Measurements from ENCODE around the gene CYB5RL. TPM values are rescaled to one million over a fixed set of nuclear protein-coding genes. Genes with fewer than 3 reads are reported as not detected.

The CYB5RL gene
- total and polyA plus RNA-seq, 2 donors (not counting 3 experiments of a cell fraction or from before 2014, with no cell fraction given), result 5.8 to 8.6 TPM

GRCh38 chr1:54168206-54168965 lies 31.4 kb downstream of the CYB5RL start:
- FAIRE-seq, result no peak
- no peaks in the 10 kb centered on the region for H3K27me3 ChIP-seq (ENCODE audit: control insufficient read depth in 2 of 2, insufficient read depth in 2 of 2, low read length in 2 of 2)
- CTCF ChIA-PET, result interaction anchor here (1.7 to 2.2 kb wide), 2 partner anchors 12 to 47 kb away, joined by 5 to 7 read pairs; no protein-coding TSS in a partner anchor
- DNase-seq (ENCODE audit: low read depth, low spot score), result no peak
- intact Hi-C loops (cut with micrococcal nuclease), result no loop called here
- H3K27ac ChIP-seq (ENCODE audit: insufficient read depth, low read depth, low read length), result no peak overlapping the region
- H3K36me3 ChIP-seq (ENCODE audit: control insufficient read depth in 2 of 2, extremely low read depth in 1 of 2, insufficient read depth in 2 of 2, low read length in 2 of 2), result no peaks in the 10 kb centered on the region
- POLR2A ChIA-PET, result no interaction called here
- no peak overlapping the region for H2AFZ ChIP-seq (ENCODE audit: low read depth, low read length)
- H3K4me3 ChIP-seq (replicated peaks in 1 of 3; ENCODE audit: insufficient read depth in 1 of 3, low read depth in 1 of 3, low read length in 3 of 3), result no peak overlapping the region
- peaks cover 11% of the 10 kb centered on the region for H3K4me1 ChIP-seq (ENCODE audit: control insufficient read depth, extremely low read depth, insufficient read depth, low read length)
- H3K79me2 ChIP-seq (ENCODE audit: control insufficient read depth, insufficient read depth, low read length), result no peaks in the 10 kb centered on the region
- H4K20me1 ChIP-seq (replicated peaks; ENCODE audit: control insufficient read depth, extremely low read depth, insufficient read depth, low read length), result no peaks in the 10 kb centered on the region
- no peaks in the 10 kb centered on the region for H3K9me1 ChIP-seq (replicated peaks; ENCODE audit: control insufficient read depth, extremely low read depth, insufficient read depth, low read length)
- no TSS peak for BruUV-seq (replicated peaks)
- TF ChIP-seq FOS (IDR thresholded peaks at IDR 0.05; ENCODE audit: borderline replicate concordance, insufficient read depth, low read length) (no peak), JUN (IDR thresholded peaks at IDR 0.05; ENCODE audit: borderline replicate concordance, insufficient read depth, insufficient read length, low read depth) (no peak), GATA2 (IDR thresholded peaks at IDR 0.05; ENCODE audit: insufficient read depth, insufficient read length, low read depth, low read length) (no peak)
- no peaks in the 10 kb centered on the region for H3K9me3 ChIP-seq (replicated peaks; ENCODE audit: control insufficient read depth, insufficient read depth, low read length)
- dilution Hi-C loops (cut with MboI; ENCODE audit: extremely low pct_ligation_motif_present, low sequenced_read_pairs), result no loop called here
- no peak overlapping the region for H3K4me2 ChIP-seq (ENCODE audit: insufficient read depth, low read length)
- no peak overlapping the region for H3K9ac ChIP-seq (replicated peaks; ENCODE audit: extremely low read depth, insufficient read depth, low read length)

DNA sequence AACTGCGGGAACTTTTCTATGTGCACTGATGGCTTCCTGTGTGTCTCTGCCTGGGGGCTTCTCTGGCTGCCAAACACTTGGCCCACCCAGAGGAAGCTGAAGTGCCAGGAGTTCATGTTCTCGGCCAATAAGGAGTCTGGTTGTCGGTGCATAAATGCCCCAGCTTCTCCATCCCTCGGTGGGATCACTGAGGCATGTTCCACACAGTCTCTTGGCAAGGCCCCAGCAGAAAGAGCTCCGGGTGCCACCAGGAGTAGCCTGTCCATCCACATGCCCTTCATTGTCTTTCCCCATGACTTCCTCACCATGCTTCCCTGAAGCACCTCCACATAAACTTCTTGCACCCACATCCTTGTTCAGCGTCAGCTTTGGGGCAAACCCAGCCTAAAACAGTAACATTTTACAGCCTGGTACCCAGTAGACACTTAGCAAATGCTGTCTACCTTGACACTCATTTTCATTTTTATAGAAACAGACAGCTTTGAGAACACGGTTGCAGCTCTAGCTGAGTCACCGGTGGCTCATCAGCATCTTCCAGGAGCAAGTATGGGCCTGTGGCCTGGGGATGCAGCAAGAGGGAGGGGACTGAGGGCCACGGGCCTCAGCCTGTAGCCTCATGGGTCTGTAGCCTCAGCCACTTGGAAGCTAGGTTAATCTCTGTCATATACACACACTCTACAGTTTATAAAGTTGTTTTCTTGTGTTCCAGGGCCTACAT lies 32.2 kb downstream of the CYB5RL start:
- FAIRE-seq (no peak), DNase-seq (ENCODE audit: low read depth, low spot score) (no peak)
- dilution Hi-C loops (cut with MboI; ENCODE audit: extremely low pct_ligation_motif_present, low sequenced_read_pairs) (no loop called here), intact Hi-C loops (cut with micrococcal nuclease) (no loop called here)
- no peak for TF ChIP-seq FOS (IDR thresholded peaks at IDR 0.05; ENCODE audit: borderline replicate concordance, insufficient read depth, low read length)
- TF ChIP-seq POLR2A (IDR thresholded peaks at IDR 0.05; ENCODE audit: low read depth, low read length), result no peak
- no peak for TF ChIP-seq EZH2 (IDR thresholded peaks at IDR 0.05; ENCODE audit: borderline replicate concordance, low read depth, low read length, severe bottlenecking)
- TF ChIP-seq POLR2AphosphoS5 (IDR thresholded peaks at IDR 0.05; ENCODE audit: insufficient read depth, low read depth, low read length), result no peak
- no peak for TF ChIP-seq GATA2 (IDR thresholded peaks at IDR 0.05; ENCODE audit: insufficient read depth, insufficient read length, low read depth, low read length)
- no peak for TF ChIP-seq MAX (IDR thresholded peaks at IDR 0.05; ENCODE audit: insufficient read depth, insufficient read length)
- TF ChIP-seq JUN (IDR thresholded peaks at IDR 0.05; ENCODE audit: borderline replicate concordance, insufficient read depth, insufficient read length, low read depth), result no peak
- TF ChIP-seq MYC (IDR thresholded peaks at IDR 0.05; ENCODE audit: low read depth, low read length), result no peak
- TF ChIP-seq CTCF (IDR thresholded peaks at IDR 0.05; ENCODE audit: extremely low read depth in 1 of 2, insufficient read depth in 1 of 2, low read depth in 1 of 2, low read length in 2 of 2), result no peak
- H4K20me1 ChIP-seq (replicated peaks; ENCODE audit: control insufficient read depth, extremely low read depth, insufficient read depth, low read length), result no peaks in the 10 kb centered on the region
- H3K4me1 ChIP-seq (ENCODE audit: control insufficient read depth, extremely low read depth, insufficient read depth, low read length), result peaks cover 3% of the 10 kb centered on the region
- H3K9me3 ChIP-seq (replicated peaks; ENCODE audit: control insufficient read depth, insufficient read depth, low read length), result no peaks in the 10 kb centered on the region
- BruUV-seq (replicated peaks), result no TSS peak
- H3K9me1 ChIP-seq (replicated peaks; ENCODE audit: control insufficient read depth, extremely low read depth, insufficient read depth, low read length), result no peaks in the 10 kb centered on the region
- H3K9ac ChIP-seq (replicated peaks; ENCODE audit: extremely low read depth, insufficient read depth, low read length), result no peak overlapping the region
- H2AFZ ChIP-seq (ENCODE audit: low read depth, low read length), result no peak overlapping the region
- POLR2A ChIA-PET, result no interaction called here
- no peaks in the 10 kb centered on the region for H3K27me3 ChIP-seq (ENCODE audit: control insufficient read depth in 2 of 2, insufficient read depth in 2 of 2, low read length in 2 of 2)
- no peak overlapping the region for H3K27ac ChIP-seq (ENCODE audit: insufficient read depth, low read depth, low read length)
- no peaks in the 10 kb centered on the region for H3K36me3 ChIP-seq (ENCODE audit: control insufficient read depth in 2 of 2, extremely low read depth in 1 of 2, insufficient read depth in 2 of 2, low read length in 2 of 2)
- no peaks in the 10 kb centered on the region for H3K79me2 ChIP-seq (ENCODE audit: control insufficient read depth, insufficient read depth, low read length)
- H3K4me2 ChIP-seq (ENCODE audit: insufficient read depth, low read length), result no peak overlapping the region
- CTCF ChIA-PET, result interaction anchor here (1.7 to 2.2 kb wide), 2 partner anchors 13 to 46 kb away, joined by 5 to 7 read pairs; no protein-coding TSS in a partner anchor
- H3K4me3 ChIP-seq (replicated peaks in 1 of 3; ENCODE audit: insufficient read depth in 1 of 3, low read depth in 1 of 3, low read length in 3 of 3), result no peak overlapping the region

Measured in endothelial cell of umbilical vein (primary cell).